ENCODE measurements around the gene KIFC1.

KIFC1 gene

DNA sequence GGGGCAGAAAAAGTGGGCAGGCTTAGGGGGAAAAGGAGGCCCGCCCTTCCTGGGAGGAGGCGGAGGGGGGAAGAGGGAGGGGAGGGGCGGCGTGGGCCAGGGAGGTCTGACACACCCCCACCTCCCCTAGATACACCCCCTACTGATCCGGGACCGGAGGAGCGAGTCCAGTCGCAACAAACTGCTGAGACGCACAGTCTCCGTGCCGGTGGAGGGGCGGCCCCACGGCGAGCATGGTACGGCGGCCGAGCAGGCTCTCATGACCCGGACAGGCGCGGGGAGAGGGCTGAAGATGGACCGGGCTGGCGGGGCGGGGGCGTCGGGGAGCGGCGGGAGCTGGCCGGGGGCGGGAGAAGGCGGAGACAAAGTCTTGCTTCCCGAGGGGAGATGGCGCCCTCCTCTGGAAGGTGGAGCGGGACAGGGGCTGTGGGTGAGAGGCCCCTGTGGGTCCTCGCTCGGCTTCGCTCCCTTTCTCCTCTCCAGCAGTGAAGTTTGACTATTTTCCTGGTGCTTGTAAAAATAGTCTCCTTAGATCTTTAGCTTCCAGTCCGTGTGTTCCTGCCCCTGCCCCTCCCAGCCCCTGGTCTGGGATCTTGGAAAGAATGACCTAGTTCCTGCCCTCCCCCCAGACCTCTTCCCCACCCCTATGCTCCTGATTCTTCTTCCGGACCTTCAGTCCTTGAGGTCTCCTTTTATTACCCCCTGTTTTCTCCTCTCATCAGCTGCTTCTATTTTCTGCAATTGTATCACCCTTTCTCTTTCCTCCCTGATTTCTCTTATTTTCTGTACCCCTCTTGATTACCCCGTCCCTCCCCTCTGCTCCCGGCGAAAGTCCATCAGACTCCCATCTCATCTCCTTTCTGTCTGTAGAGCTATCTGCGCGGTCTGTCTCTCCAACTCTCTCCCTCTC lies 34.3 kb downstream of the KIFC1 start:
- DNase-seq (ENCODE audit: low read depth in 1 of 2, low spot score in 1 of 2) = peak; percentile 63 to 66

GRCh38 chr6:33426590-33427511 lies 35.2 kb downstream of the KIFC1 start:
- no peak for DNase-seq (ENCODE audit: low read depth in 1 of 2, low spot score in 1 of 2)

GRCh38 chr6:33427585-33428223 lies 36.1 kb downstream of the KIFC1 start:
- peak in 1 of 2 donors; percentile 54 for DNase-seq (ENCODE audit: low read depth in 1 of 2, low spot score in 1 of 2)

GRCh38 chr6:33428224-33428965 lies 36.8 kb downstream of the KIFC1 start:
- DNase-seq (ENCODE audit: low read depth in 1 of 2, low spot score in 1 of 2) = no peak

DNA sequence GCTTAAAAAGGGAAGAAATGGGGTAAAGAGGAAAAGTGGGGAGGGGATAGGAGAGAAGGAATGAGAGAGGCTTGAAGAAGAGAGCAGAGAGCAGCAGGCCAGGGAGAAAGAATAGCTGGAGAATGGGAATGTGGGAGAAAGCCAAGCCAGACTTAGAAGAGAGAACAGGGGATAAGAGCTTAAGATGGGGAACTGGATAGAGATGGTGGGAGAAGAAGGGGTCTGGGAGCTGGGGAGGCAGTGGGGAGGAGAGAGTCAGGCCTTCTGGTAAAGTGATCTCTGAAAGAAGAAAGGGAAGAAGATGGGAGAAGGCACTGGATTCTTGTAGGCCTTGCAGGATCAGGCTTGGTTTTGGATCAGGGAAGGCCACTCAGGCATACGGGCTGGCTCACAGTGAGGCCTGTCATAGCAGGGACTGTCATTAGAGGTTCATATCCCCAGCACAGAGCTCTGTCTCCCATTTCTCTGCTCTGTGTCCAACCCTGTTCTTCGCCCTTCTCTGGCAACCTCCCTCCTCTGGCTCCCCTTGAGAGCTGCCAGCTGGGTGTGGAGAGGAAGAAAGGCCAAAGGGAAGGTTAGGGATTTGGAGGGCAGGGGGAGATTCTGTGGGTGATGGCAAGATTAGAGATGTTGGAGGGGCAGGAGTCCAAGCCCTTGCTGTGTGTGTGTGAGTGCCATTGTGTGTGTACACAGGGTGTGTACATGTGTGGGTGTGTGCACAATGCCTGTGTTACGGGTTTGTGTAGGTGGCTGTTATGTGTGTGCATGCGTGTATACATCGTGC lies 37.5 kb downstream of the KIFC1 start:
- DNase-seq (ENCODE audit: low read depth in 1 of 2, low spot score in 1 of 2) = no peak

DNA sequence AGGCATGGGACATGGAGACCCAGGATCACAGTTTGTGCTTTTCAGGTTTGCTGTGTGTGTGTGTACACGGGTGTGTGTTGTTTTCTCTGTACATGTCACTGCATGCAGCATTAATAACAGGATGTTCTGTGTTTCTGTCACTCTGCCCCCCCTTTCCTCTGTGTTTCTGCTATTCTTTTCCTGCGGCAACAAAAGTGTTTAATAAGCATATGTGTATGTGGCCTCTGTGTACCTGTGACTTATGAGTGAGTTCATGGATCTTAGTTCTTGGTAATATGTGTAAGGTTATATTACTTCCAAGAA lies 38.1 kb downstream of the KIFC1 start:
- no peak for DNase-seq (ENCODE audit: low read depth in 1 of 2, low spot score in 1 of 2)

DNA sequence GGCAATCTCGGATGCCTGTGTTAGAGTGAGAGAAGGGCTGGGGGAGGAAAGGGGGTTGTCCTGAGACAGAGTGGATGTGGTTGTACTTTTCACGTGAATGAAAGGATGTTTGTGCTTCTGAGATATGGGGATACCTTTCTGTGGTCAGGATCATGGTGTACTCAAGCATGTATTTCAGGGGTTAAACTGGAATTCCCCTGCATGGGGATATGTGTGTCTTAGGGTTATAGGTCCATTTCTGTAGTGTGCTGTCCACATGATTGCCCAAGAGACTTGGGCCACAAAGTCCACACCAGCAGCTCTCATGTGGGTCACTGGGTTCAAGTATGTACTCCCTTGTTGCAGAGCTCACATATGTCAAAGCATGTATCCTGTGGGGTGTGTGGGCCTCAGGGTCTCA lies 38.7 kb downstream of the KIFC1 start:
- DNase-seq (ENCODE audit: low read depth in 1 of 2, low spot score in 1 of 2) = no peak

DNA sequence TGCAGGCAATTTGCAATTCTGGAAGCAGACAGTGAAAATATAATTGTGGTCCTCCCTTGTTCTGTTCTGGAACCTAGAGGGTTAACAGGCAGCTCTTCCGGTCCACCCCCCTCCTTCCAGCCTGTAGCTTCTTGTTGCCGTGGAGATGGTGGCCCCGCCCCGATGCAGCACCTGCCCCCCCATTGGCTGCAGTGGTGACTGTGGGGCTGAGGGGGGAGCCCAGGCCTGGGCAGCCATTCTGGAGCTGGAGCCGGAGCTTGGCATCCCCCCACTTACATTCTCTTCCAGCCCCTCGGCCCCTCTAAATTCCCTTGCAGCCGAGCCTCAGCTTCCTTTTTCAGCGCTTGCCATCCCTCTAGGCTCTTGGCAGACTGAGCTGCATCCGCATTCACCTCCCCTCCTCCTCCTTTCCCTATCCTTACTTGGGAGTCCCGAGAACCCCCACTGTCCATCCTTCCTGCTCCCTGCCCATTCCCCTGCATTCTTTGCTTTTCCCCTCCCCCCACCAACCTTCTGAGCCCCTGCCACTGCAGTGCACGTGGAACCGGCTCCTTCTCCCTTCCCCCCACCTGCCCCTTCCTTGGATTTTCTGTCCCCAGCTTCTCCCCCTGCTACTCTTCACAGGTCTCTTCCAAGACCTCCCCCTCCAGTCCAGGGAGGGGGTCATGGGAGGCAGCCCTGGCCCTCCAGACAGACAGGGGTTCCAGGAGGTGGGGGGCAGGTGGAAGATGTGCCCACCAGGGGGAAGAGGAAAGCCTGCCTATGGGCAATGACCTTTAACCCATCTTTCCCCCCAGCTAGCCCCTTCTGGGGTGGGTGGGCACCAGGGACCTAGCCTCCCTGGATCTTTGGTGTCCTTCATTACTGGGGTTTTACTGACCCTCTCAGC lies 39.6 kb downstream of the KIFC1 start:
- peak; percentile 59 to 67 for DNase-seq (ENCODE audit: low read depth in 1 of 2, low spot score in 1 of 2)

DNA sequence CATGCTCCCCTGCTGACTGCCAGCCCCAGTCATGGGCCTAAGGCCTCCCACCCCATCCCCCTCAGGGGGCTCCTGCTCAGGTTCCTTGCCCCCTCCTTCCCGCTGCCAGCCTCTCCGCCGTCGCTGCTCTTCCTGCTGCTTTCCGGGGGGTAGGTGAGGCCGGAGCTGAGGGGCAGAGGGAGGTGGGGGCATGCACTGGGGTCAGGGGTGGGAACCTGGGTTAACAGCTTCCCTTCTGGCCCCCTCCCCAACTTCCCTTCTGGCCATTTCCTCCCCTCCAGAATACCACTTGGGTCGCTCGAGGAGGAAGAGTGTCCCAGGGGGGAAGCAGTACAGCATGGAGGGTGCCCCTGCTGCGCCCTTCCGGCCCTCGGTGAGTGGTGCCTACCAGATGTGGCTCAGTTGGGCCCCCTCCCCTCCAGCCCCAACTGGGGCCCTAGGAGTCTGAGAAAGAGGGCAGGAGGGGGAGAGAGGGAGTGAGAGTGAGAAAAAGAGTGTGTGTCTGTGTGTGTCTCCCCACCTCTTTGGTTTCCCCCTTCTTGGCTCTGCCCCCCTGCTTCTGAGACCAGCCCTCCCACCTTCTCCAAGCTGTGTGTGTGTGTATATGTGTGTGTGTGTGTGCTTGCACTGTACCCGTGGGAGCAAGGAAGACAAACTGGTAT lies 40.4 kb downstream of the KIFC1 start:
- no peak for DNase-seq (ENCODE audit: low read depth in 1 of 2, low spot score in 1 of 2)

- no peak for DNase-seq (ENCODE audit: low read depth in 1 of 2, low spot score in 1 of 2)
Observed at GRCh38 chr6:33432546-33432945, 40.9 kb downstream of the KIFC1 start.

- DNase-seq (ENCODE audit: low read depth in 1 of 2, low spot score in 1 of 2) = no peak
Observed at GRCh38 chr6:33433001-33433543, 41.4 kb downstream of the KIFC1 start.

DNA sequence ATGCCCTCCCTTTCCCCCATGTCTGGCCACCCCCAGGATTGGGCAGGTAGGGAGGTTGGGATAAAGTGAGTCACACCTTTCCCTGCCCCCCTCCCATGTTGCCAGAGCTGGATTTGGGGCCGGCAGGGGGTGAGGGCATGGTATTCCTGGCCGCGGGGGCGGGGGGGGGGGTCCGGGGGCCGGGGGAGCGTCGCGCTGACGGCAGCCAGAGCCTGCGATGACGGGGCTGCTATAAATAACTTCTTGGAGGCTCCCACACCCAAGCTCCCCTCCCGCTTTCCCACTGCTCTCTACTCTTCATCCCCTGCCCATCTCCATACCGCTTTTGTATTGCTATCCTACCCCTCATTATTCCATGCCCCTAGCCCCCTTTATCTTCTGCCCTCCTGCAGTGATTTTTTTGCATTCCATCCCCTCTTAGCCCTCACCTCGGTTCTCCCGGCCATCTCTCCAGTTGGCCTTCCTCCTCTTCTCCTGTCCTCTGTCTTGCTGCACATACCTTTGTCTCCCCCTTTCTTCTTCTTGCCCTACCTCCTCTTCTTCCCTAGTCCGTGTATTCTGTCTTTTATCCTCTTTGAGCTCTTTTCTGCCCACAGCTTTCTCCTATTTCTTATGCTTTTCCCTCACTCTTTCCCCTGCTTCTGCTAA lies 42.0 kb downstream of the KIFC1 start:
- no peak for DNase-seq (ENCODE audit: low read depth in 1 of 2, low spot score in 1 of 2)

DNA sequence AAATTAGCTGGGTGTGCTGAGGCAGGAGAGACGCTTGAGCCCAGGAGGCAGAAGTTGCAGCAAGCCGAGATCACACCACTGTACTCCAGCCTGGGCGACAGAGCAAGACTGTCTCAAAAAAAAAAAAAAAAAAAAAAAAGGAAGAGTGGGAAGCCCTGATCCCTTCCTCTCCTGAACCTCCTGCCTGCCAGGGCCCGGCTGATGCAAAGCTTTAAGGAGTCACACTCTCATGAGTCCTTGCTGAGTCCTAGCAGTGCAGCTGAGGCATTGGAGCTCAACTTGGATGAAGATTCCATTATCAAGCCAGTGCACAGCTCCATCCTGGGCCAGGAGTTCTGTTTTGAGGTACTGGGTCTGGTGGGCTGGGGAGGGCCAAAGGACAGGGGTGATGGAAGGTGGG lies 43.3 kb downstream of the KIFC1 start:
- DNase-seq (ENCODE audit: low read depth in 1 of 2, low spot score in 1 of 2) = no peak

DNA sequence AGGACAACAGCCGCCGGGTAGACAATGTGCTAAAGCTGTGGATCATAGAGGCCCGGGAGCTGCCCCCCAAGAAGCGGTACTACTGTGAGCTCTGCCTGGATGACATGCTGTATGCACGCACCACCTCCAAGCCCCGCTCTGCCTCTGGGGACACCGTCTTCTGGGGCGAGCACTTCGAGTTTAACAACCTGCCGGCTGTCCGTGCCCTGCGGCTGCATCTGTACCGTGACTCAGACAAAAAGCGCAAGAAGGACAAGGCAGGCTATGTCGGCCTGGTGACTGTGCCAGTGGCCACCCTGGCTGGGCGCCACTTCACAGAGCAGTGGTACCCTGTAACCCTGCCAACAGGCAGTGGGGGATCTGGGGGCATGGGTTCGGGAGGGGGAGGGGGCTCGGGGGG lies 46.0 kb downstream of the KIFC1 start:
- DNase-seq (ENCODE audit: low read depth in 1 of 2, low spot score in 1 of 2) = no peak

GRCh38 chr6:33438978-33439594 lies 47.5 kb downstream of the KIFC1 start:
- DNase-seq (ENCODE audit: low read depth in 1 of 2, low spot score in 1 of 2) = no peak

GRCh38 chr6:33439956-33440648 lies 48.5 kb downstream of the KIFC1 start:
- no peak for DNase-seq (ENCODE audit: low read depth in 1 of 2, low spot score in 1 of 2)

All from activated T-helper 1 cell treated with anti-CD3 and anti-CD28 coated beads, Interleukin-2, amount 50 U/mL, for 16 hours (primary cell).